NCI-H1436 treated with DMSO at 0.1 percent for 48 hours (cell line): ENCODE results near the gene ZEB2.

Source experiments
- DNase-seq: peaks from one replicate; lab custom pipeline; 2025; lab: John Stamatoyannopoulos, UW

Gene ZEB2

GRCh38 chr2:144351687-144352086 is 168.2 kb downstream of the ZEB2 start:
- DNase-seq = no peak

- no peak for DNase-seq
These were observed 169.6 kb downstream of the ZEB2 start for GRCh38 chr2:144350151-144350802.

- no peak for DNase-seq
These were observed 170.2 kb downstream of the ZEB2 start for GRCh38 chr2:144349674-144350073.

- no peak for DNase-seq
These were observed 171.1 kb downstream of the ZEB2 start for GRCh38 chr2:144348846-144349245.

DNA sequence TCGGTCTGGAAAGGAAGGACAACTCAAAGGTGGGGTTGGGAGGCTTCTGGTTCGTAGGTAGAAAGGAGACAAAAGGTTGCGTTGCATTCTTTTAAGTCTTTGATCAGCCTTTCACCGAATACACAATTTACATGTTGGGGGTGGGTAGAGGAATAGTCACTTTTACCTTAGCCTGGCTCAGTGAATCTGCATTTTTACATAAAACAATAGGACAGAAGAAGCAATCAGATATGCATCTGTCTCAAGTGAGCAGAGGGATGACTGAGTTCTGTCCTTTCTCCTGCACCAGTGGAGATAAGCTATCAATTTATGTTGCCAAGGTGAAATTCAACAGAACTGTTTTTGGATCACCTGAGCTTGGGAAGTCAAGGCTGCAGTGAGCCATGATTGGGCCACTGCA is 173.7 kb downstream of the ZEB2 start:
- DNase-seq = no peak

DNA sequence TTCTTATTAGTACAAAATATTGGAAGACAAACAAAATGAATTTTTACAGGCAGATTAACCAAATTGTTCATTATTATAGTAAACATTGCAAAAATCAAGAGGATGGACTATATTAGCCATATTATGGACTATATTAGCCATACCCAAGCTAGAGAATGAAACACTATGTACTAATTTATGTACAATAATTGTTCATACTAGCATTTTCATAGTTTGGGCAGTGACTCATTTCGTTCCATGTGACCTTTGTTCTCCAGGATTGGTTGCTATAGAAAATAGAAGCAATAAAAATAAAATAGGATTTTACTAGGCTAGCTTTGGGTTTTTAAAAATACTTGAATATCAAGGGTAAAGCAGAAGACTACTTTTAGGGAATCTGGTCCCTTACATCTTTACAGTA is 176.8 kb downstream of the ZEB2 start:
- DNase-seq = no peak

DNA sequence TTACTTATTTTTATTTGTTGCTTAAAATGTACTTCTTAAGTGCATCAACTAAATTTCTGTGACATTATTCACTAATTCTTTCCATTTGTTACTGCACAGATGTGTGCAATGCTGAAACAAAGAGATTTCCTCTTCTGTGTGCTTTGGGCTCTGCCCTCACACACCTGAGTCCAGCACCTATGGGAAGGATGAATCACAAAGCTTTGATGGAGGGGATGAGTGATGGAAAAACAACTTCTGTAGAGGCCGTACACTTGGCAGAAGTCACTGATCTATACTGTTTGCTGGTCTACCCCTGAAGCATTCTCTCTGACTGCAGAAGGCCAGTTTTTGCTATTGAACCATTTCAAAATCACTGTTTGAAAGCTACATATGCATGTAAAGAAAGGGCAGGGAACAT is 178.4 kb downstream of the ZEB2 start:
- no peak for DNase-seq

DNA sequence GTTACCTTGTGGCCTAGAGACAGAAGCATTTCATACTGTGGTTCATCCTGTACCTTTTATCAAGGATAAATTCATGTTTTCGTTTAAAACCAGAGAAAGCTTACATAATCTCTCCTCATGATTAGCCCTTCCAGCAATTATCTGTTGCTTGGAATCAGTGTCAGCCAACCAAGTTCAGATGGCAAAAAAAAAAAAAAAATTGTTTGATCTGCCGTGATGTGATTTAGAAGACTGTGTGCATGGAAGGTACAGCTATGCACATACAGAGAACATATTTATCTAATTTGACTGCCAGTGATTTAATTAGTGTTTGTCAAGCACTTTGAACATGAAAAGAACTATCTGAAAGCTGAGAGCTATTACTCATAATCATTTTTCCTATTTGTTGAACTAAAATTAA is 180.9 kb downstream of the ZEB2 start:
- no peak for DNase-seq

GRCh38 chr2:144334551-144334950 is 185.4 kb downstream of the ZEB2 start:
- no peak for DNase-seq
